D721Med (cell line): ENCODE measurements around the gene GFPT2.

Source experiments
- DNase-seq: peaks from one replicate; pipeline ENCODE4 v3.0.0; 2011; ENCODE audit warnings: low spot score; ENCODE audit not compliant: insufficient read length
- FAIRE-seq: peaks from 2 replicates; lab custom pipeline; 2011; peaks lifted over from hg19 to GRCh38; lab: Jason Lieb, UNC
- CTCF ChIP-seq: IDR thresholded peaks from 2 replicates; pipeline ENCODE4 v1.5.1; 2012; ENCODE audit warnings: mild to moderate bottlenecking, control low read depth; ENCODE audit not compliant: insufficient read depth; ENCODE audit errors: missing control alignments

GFPT2 gene

DNA sequence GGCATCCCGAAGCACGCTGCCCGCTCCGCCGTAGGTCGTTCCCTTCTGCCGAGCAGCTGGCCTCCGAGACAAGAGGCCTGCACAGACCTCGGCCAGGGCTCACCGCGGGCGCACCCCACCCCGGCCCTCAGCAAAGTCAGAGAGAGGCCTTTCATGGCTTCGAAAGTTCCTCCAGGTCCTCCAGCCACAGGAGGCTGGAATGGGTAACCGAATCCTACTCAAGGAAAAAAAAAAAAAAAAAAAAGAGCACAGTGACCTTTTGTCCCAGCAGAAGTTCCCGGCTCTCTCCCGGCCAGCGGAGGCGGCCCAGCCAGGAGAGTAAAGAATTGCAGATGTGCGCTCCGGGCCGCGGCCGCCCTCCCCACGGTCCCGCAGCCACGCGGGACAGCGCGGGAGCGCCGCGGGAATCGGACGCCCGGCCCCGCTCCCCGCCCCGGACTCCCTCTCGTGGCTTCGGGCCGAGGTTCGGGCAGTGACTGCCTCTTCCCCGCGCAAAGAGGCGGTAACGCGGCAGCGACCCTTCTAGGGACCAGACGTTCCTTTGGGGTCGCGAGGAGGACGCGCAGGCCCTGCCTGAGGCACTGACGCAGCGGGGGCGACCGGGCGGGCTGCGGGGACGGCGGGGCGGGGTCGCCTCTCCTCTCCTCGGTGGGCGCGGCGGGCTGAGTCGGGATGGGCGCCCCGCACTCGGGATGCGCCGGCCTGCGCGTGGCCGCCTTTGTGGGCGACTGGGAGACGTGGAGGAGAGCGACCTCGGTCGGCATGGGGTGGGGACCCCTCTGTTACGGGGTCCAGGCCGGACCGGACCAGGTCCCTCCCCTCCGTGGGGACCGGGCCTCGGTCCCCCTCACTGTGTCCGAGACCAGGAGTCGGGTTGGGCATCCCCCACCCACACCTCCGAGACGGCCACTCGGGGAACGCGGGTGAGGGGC is 754 bp downstream of the GFPT2 start:
- no peak for FAIRE-seq
- no peak for DNase-seq
- no peak for TF ChIP-seq CTCF

DNA sequence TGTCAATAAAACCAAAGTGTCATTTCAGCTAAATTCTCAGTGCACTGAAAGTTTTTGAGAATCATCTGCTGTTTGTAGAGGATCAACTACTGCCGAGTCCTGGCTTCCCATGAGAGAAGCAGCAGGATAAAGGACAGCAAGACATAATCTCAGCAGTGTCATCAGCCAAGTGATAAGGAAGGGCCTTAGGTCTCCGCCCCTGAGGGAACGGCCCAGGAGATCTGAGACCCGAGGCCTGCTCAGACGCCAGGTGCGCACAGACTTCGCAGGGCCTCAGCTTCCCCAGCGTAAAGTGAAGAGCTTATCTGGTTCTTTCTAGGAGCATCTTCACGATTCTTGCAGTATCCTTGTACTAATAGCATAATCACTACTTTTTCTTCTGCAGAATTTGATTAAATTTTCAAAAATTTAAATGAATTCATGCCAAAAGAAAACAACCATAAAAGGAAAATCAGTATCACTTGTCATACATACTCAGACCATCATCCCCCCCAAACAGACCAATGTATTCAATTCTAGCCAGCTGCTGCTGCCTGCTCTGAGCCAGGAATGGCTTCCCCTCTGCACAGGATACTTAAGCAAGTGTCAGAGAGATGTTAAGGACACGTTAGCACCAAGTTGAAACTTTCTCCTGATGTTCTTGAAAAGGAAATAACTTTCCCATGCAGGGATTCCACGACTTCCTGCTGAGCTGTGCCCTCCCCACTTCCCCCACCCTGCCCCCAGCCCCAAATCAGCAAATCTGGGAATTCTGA is 2.2 kb downstream of the GFPT2 start:
- FAIRE-seq: no peak
- TF ChIP-seq CTCF: no peak
- no peak for DNase-seq

GRCh38 chr5:180350296-180350695 is 2.8 kb downstream of the GFPT2 start:
- TF ChIP-seq CTCF: no peak
- no peak for FAIRE-seq

GRCh38 chr5:180349391-180349790 is 3.7 kb downstream of the GFPT2 start:
- TF ChIP-seq CTCF: no peak
- no peak for FAIRE-seq
- DNase-seq: no peak

More at GRCh38 chr5:180350296-180350695, 2.8 kb downstream of the GFPT2 start:
- DNase-seq: no peak

DNA sequence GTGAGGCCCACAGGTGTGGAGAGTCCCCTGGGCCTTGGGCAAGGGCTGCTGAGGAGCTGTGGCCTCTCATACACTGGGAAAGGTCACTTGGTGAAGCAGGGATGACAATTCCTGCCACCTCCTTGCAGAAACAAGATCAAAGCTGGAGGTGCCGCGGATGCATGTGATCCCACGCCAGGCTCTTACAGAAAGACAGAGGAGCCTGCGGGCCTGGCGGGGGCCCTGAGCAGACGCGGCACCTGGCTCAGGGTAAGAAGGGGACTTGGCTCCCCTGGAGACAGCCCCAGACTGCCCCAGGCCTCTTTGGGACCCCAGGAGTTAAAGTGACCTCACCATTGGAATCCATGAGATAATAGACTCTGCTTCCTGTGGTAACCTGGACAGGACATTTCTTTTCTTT is 4.8 kb downstream of the GFPT2 start:
- DNase-seq (no peak), FAIRE-seq (no peak)
- no peak for TF ChIP-seq CTCF

DNA sequence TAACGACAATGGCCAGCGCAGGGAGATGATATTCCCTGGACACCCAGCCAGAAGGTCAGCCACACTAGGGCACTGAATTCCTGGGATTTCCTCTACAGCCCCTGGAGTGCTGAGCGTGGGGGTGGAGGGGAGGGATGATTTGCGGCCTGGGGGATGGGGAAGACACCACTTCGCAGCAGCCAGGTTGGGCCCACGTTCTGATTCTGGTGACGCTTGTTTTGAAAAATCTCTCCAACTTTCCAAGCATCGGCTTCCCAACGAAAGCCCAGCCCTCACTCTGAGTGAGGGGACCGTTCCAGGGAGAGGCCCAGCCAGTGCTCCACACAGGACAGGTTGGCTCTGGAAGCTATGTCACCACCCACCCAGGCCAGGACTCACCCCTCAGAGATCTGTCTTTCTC is 5.4 kb downstream of the GFPT2 start:
- DNase-seq: no peak
- no peak for FAIRE-seq
- TF ChIP-seq CTCF: no peak
